ENCODE data around the gene TP53INP2. TPM values are rescaled to one million over a fixed set of nuclear protein-coding genes. Genes with fewer than 3 reads are reported as not detected.
A peak's percentile ranks its signal among the peaks of the same experiment; 100 is the strongest.
"Not testable (repeated sequence)": the region's sequence is repeated elsewhere in the genome, so short reads cannot be mapped to it uniquely, and the experiment has no call there.

TP53INP2 gene
- polyA plus RNA-seq, result 10 to 100 TPM in 2 of 3 donors, 1 to 10 TPM in 1; 4.0 to 22.5 (median 17.8) TPM

GRCh38 chr20:34704177-34705007 is at the start of gene TP53INP2:
TSS of gene TP53INP2 (plus strand) at chr20:34704344. CDS start at chr20:34708740, 4,396 bp downstream.
- WGBS, 3 donors, result 1% methylated on average over 47 to 82 of the region's 82 CpGs

GRCh38 chr20:34658654-34659053 is 45.5 kb upstream of the TP53INP2 start:
- 93 to 97% (median 95%) methylated on average over 15 to 31 of the region's 31 CpGs for WGBS, 3 donors
- H3K27ac ChIP-seq (ENCODE audit: low read depth, low read length), result not testable (repeated sequence)

More at GRCh38 chr20:34704177-34705007, at the start of gene TP53INP2:
- peak within 1 kb of the TSS; percentile 100 for H3K27ac ChIP-seq (ENCODE audit: low read depth, low read length)

GRCh38 chr20:34661811-34662210 is 42.3 kb upstream of the TP53INP2 start:
- 81 to 86% (median 85%) methylated on average over 5 of the region's 5 CpGs for WGBS, 3 donors

GRCh38 chr20:34663213-34663943 is 40.8 kb upstream of the TP53INP2 start:
- H3K27ac ChIP-seq (ENCODE audit: low read depth, low read length), result no peak overlapping the region
- 82 to 93% (median 83%) methylated on average over 5 of the region's 5 CpGs for whole genome bisulfite sequencing, 3 donors

More at GRCh38 chr20:34661811-34662210, 42.3 kb upstream of the TP53INP2 start:
- not testable (repeated sequence) for H3K27ac ChIP-seq (ENCODE audit: low read depth, low read length)

- 93 to 98% (median 97%) methylated on average over 7 of the region's 7 CpGs for WGBS, 3 donors
Observed at GRCh38 chr20:34664751-34665150, 39.4 kb upstream of the TP53INP2 start.

GRCh38 chr20:34669094-34669493 is 35.0 kb upstream of the TP53INP2 start:
- no peak overlapping the region for H3K27ac ChIP-seq (ENCODE audit: low read depth, low read length)
- 98 to 100% (median 100%) methylated on average over 1 of the region's 1 CpG for WGBS, 3 donors

More at GRCh38 chr20:34664751-34665150, 39.4 kb upstream of the TP53INP2 start:
- not testable (repeated sequence) for H3K27ac ChIP-seq (ENCODE audit: low read depth, low read length)

- H3K27ac ChIP-seq (ENCODE audit: low read depth, low read length), result no peak overlapping the region
- WGBS, 3 donors, result 92 to 93% (median 92%) methylated on average over 5 of the region's 5 CpGs
Observed at GRCh38 chr20:34673412-34673811, 30.7 kb upstream of the TP53INP2 start.

GRCh38 chr20:34675561-34675960 is 28.6 kb upstream of the TP53INP2 start:
- 19 to 29% (median 24%) methylated on average over 3 of the region's 3 CpGs for WGBS, 3 donors

GRCh38 chr20:34675993-34676641 is 28.0 kb upstream of the TP53INP2 start:
- 0 to 1% (median 1%) methylated on average over 14 of the region's 14 CpGs for WGBS, 3 donors
- no peak overlapping the region for H3K27ac ChIP-seq (ENCODE audit: low read depth, low read length)

More at GRCh38 chr20:34675561-34675960, 28.6 kb upstream of the TP53INP2 start:
- H3K27ac ChIP-seq (ENCODE audit: low read depth, low read length), result no peak overlapping the region

GRCh38 chr20:34676642-34677373 is 27.3 kb upstream of the TP53INP2 start, which contains the start of gene PIGU:
TSS of gene PIGU (minus strand) at chr20:34677092. CDS start at chr20:34677085, 7 bp downstream.
- peak within 1 kb of the TSS; percentile 59 for H3K27ac ChIP-seq (ENCODE audit: low read depth, low read length)
- WGBS, 3 donors, result 0 to 1% (median 0%) methylated on average over 63 to 64 of the region's 64 CpGs

GRCh38 chr20:34680586-34681175 is 23.5 kb upstream of the TP53INP2 start:
- H3K27ac ChIP-seq (ENCODE audit: low read depth, low read length), result no peak overlapping the region

GRCh38 chr20:34683667-34684066 is 20.5 kb upstream of the TP53INP2 start:
- 92 to 97% (median 97%) methylated on average over 3 of the region's 3 CpGs for WGBS, 3 donors
- H3K27ac ChIP-seq (ENCODE audit: low read depth, low read length), result no peak overlapping the region

- H3K27ac ChIP-seq (ENCODE audit: low read depth, low read length), result no peak overlapping the region
- WGBS, 3 donors, result 74 to 83% (median 77%) methylated on average over 2 of the region's 2 CpGs
Observed at GRCh38 chr20:34689486-34689885, 14.7 kb upstream of the TP53INP2 start.

- H3K27ac ChIP-seq (ENCODE audit: low read depth, low read length), result no peak overlapping the region
- WGBS, 3 donors, result 76 to 86% (median 82%) methylated on average over 3 of the region's 3 CpGs
Observed at GRCh38 chr20:34691838-34692237, 12.3 kb upstream of the TP53INP2 start.

GRCh38 chr20:34693414-34693813 is 10.7 kb upstream of the TP53INP2 start:
- no peak overlapping the region for H3K27ac ChIP-seq (ENCODE audit: low read depth, low read length)
- WGBS, 3 donors, result 47 to 58% (median 50%) methylated on average over 4 of the region's 4 CpGs

- no peak overlapping the region for H3K27ac ChIP-seq (ENCODE audit: low read depth, low read length)
- 78 to 87% (median 83%) methylated on average over 6 of the region's 6 CpGs for WGBS, 3 donors
Observed at GRCh38 chr20:34701405-34702085, 2.6 kb upstream of the TP53INP2 start.

- H3K27ac ChIP-seq (ENCODE audit: low read depth, low read length), result no peak overlapping the region
- 32 to 34% (median 32%) methylated on average over 3 of the region's 3 CpGs for WGBS, 3 donors
Observed at GRCh38 chr20:34703061-34703423, 1.1 kb upstream of the TP53INP2 start.

Measured in adipose tissue (tissue), 3 donors.